Effector memory CD4-positive, alpha-beta T cell (primary cell): ENCODE measurements around the gene C4orf36.

Source experiments
- DNase-seq, 3 donors: peaks; one replicate each; pipeline ENCODE4 v3.0.0-alpha.2; 2020
- H3K27ac ChIP-seq: 2 replicates; pipeline ENCODE4 v1.7.0; 2013; ENCODE audit warnings: mild to moderate bottlenecking, low read length, moderate library complexity; ENCODE audit not compliant: insufficient read depth, poor library complexity, severe bottlenecking
- H3K27me3 ChIP-seq: replicated peaks from 2 replicates; pipeline ENCODE4 v1.7.0; 2013; ENCODE audit warnings: mild to moderate bottlenecking, low read length; ENCODE audit not compliant: insufficient read depth, control insufficient read depth, poor library complexity, severe bottlenecking
- H3K36me3 ChIP-seq: 2 replicates; pipeline ENCODE4 v1.7.0; 2013; ENCODE audit warnings: mild to moderate bottlenecking, low read length, moderate library complexity; ENCODE audit not compliant: control insufficient read depth, insufficient read depth
- H3K4me1 ChIP-seq: 2 replicates; pipeline ENCODE4 v1.7.0; 2013; ENCODE audit warnings: low read length, mild to moderate bottlenecking; ENCODE audit not compliant: control insufficient read depth, insufficient read depth, poor library complexity, severe bottlenecking
- H3K4me3 ChIP-seq: 2 replicates; pipeline ENCODE4 v1.7.0; 2013; ENCODE audit warnings: low read length, low read depth, mild to moderate bottlenecking; ENCODE audit not compliant: insufficient read depth, poor library complexity, severe bottlenecking
- H3K9me3 ChIP-seq: 2 replicates; pipeline ENCODE4 v1.7.0; 2013; ENCODE audit warnings: mild to moderate bottlenecking, low read length, moderate library complexity; ENCODE audit not compliant: control insufficient read depth

Gene C4orf36

GRCh38 chr4:86856896-86857295 lies 35.3 kb downstream of the C4orf36 start:
- H3K27ac ChIP-seq = no peak overlapping the region
- no peaks in the 10 kb centered on the region for H3K9me3 ChIP-seq
- H3K4me3 ChIP-seq = no peak overlapping the region
- no peak for DNase-seq
- no peaks in the 10 kb centered on the region for H3K4me1 ChIP-seq
- no peaks in the 10 kb centered on the region for H3K36me3 ChIP-seq
- H3K27me3 ChIP-seq = no peaks in the 10 kb centered on the region

- no peak for DNase-seq
- H3K27ac ChIP-seq = no peak overlapping the region
Observed at GRCh38 chr4:86855572-86855971, 36.6 kb downstream of the C4orf36 start.

GRCh38 chr4:86853209-86853608 lies 39.0 kb downstream of the C4orf36 start:
- DNase-seq = no peak
- no peaks in the 10 kb centered on the region for H3K4me1 ChIP-seq

More at GRCh38 chr4:86855572-86855971, 36.6 kb downstream of the C4orf36 start:
- H3K36me3 ChIP-seq = no peaks in the 10 kb centered on the region
- no peaks in the 10 kb centered on the region for H3K4me1 ChIP-seq
- H3K9me3 ChIP-seq = no peaks in the 10 kb centered on the region
- no peaks in the 10 kb centered on the region for H3K27me3 ChIP-seq
- no peak overlapping the region for H3K4me3 ChIP-seq

GRCh38 chr4:86848732-86849619 lies 43.2 kb downstream of the C4orf36 start, which contains the start of gene SLC10A6:
Gene SLC10A6, minus strand, starts transcription at chr4:86849384. Its CDS starts 269 bp downstream, at chr4:86849115.
- no peaks in the 10 kb centered on the region for H3K27me3 ChIP-seq
- H3K9me3 ChIP-seq = no peaks in the 10 kb centered on the region
- no peak for DNase-seq
- no peaks in the 10 kb centered on the region for H3K4me1 ChIP-seq
- H3K36me3 ChIP-seq = no peaks in the 10 kb centered on the region
- no peak within 1 kb of the TSS for H3K4me3 ChIP-seq
- H3K27ac ChIP-seq = no peak within 1 kb of the TSS

More at GRCh38 chr4:86853209-86853608, 39.0 kb downstream of the C4orf36 start:
- Histone ChIP-seq H3K4me3 (no peak overlapping the region), H3K9me3 (no peaks in the 10 kb centered on the region), H3K27ac (no peak overlapping the region), H3K27me3 (no peaks in the 10 kb centered on the region), H3K36me3 (no peaks in the 10 kb centered on the region)

GRCh38 chr4:86848136-86848535 lies 44.1 kb downstream of the C4orf36 start:
- H3K4me1 ChIP-seq = no peaks in the 10 kb centered on the region
- H3K27ac ChIP-seq = no peak overlapping the region
- no peak overlapping the region for H3K4me3 ChIP-seq
- no peaks in the 10 kb centered on the region for H3K36me3 ChIP-seq
- H3K9me3 ChIP-seq = no peaks in the 10 kb centered on the region
- no peak for DNase-seq
- H3K27me3 ChIP-seq = no peaks in the 10 kb centered on the region

GRCh38 chr4:86847571-86847970 lies 44.7 kb downstream of the C4orf36 start:
- Histone ChIP-seq H3K9me3 (no peaks in the 10 kb centered on the region), H3K36me3 (no peaks in the 10 kb centered on the region), H3K27me3 (no peaks in the 10 kb centered on the region), H3K27ac (no peak overlapping the region), H3K4me3 (no peak overlapping the region), H3K4me1 (no peaks in the 10 kb centered on the region)
- no peak for DNase-seq

GRCh38 chr4:86846921-86847320 lies 45.3 kb downstream of the C4orf36 start:
- no peak for DNase-seq
- no peak overlapping the region for H3K27ac ChIP-seq
- no peak overlapping the region for H3K4me3 ChIP-seq

GRCh38 chr4:86845593-86845992 lies 46.6 kb downstream of the C4orf36 start:
- Histone ChIP-seq H3K27me3 (no peaks in the 10 kb centered on the region), H3K4me3 (no peak overlapping the region), H3K9me3 (no peaks in the 10 kb centered on the region), H3K4me1 (no peaks in the 10 kb centered on the region), H3K27ac (no peak overlapping the region), H3K36me3 (no peaks in the 10 kb centered on the region)
- no peak for DNase-seq

More at GRCh38 chr4:86846921-86847320, 45.3 kb downstream of the C4orf36 start:
- H3K9me3 ChIP-seq = no peaks in the 10 kb centered on the region
- no peaks in the 10 kb centered on the region for H3K27me3 ChIP-seq
- no peaks in the 10 kb centered on the region for H3K4me1 ChIP-seq
- H3K36me3 ChIP-seq = no peaks in the 10 kb centered on the region

GRCh38 chr4:86841309-86841708 lies 50.9 kb downstream of the C4orf36 start:
- Histone ChIP-seq H3K27ac (no peak overlapping the region), H3K27me3 (no peaks in the 10 kb centered on the region), H3K9me3 (no peaks in the 10 kb centered on the region), H3K36me3 (no peaks in the 10 kb centered on the region), H3K4me3 (no peak overlapping the region), H3K4me1 (no peaks in the 10 kb centered on the region)
- no peak for DNase-seq

GRCh38 chr4:86840858-86841257 lies 51.4 kb downstream of the C4orf36 start:
- Histone ChIP-seq H3K4me3 (no peak overlapping the region), H3K9me3 (no peaks in the 10 kb centered on the region), H3K4me1 (no peaks in the 10 kb centered on the region), H3K27ac (no peak overlapping the region), H3K36me3 (no peaks in the 10 kb centered on the region), H3K27me3 (no peaks in the 10 kb centered on the region)
- no peak for DNase-seq
